H1 (cell line): Measurements from ENCODE around the gene ATCAY. TPM values are rescaled to one million over a fixed set of nuclear protein-coding genes. Genes with fewer than 3 reads are reported as not detected.
A peak's percentile ranks its signal among the peaks of the same experiment; 100 is the strongest.

ENCODE experiments used
- CTCF ChIA-PET: fragments of 300-600 bp; sonication (Branson Sonifier 250); formaldehyde crosslinking; loops from one replicate; lab custom pipeline; 2021; ENCODE audit not compliant: partially characterized antibody; lab: Charles Lee
- POLR2A ChIA-PET: fragments of 300-600 bp; sonication (Branson Sonifier 250); formaldehyde crosslinking; loops from one replicate; lab custom pipeline; 2021; ENCODE audit warnings: inconsistent platforms; ENCODE audit not compliant: partially characterized antibody; lab: Charles Lee
- DNase-seq, 2 experiments: peaks; one replicate each; pipeline versions ENCODE4 v3.0.0 to v3.0.0-alpha.2; 2010 to 2022; ENCODE audit warnings: low spot score in 2 of 2, low read depth in 1 of 2, mixed read lengths in 1 of 2
- FAIRE-seq: peaks from 2 replicates; lab custom pipeline; 2011; peaks lifted over from hg19 to GRCh38; lab: Jason Lieb, UNC
- H2AFZ ChIP-seq: 2 replicates; pipeline ENCODE4 v1.8.1; 2012; ENCODE audit warnings: low read length, inconsistent platforms
- H2AK5ac ChIP-seq: 2 replicates; pipeline ENCODE4 v1.6.1; 2013; ENCODE audit warnings: low read depth, low read length
- H2BK120ac ChIP-seq: replicated peaks from 2 replicates; pipeline ENCODE3; 2013; ENCODE audit warnings: low read depth, low read length, inconsistent platforms
- H2BK12ac ChIP-seq: 2 replicates; pipeline ENCODE4 v1.6.1; 2013; ENCODE audit warnings: low read depth, low read length
- H2BK15ac ChIP-seq: 2 replicates; pipeline ENCODE4 v1.6.1; 2013; ENCODE audit warnings: low read length
- H2BK20ac ChIP-seq: 2 replicates; pipeline ENCODE4 v1.6.1; 2013; ENCODE audit warnings: low read length
- H2BK5ac ChIP-seq: 2 replicates; pipeline ENCODE4 v1.6.1; 2013; ENCODE audit warnings: low read depth, low read length
- H3K14ac ChIP-seq: 2 replicates; pipeline ENCODE4 v1.6.1; 2013; ENCODE audit warnings: inconsistent platforms; ENCODE audit not compliant: insufficient read length
- H3K18ac ChIP-seq: 2 replicates; pipeline ENCODE4 v1.6.1; 2013; ENCODE audit warnings: low read length; ENCODE audit errors: extremely low read depth
- H3K23ac ChIP-seq: 2 replicates; pipeline ENCODE4 v1.6.1; 2013; ENCODE audit warnings: inconsistent platforms; ENCODE audit not compliant: insufficient read length
- H3K23me2 ChIP-seq: 2 replicates; pipeline ENCODE4 v1.6.1; 2013; ENCODE audit warnings: low read depth, low read length
- H3K27ac ChIP-seq: 2 replicates; pipeline ENCODE4 v1.6.1; 2011; ENCODE audit warnings: low read depth, low read length, inconsistent platforms
- H3K27me3 ChIP-seq, 4 experiments: replicated peaks in 1 of 4; 1 replicate in 1 of 4; 2 replicates in 3 of 4; pipeline versions ENCODE4 v1.6.1 to v1.8.1; 2011 to 2013; ENCODE audit warnings: low read length in 3 of 4, mild to moderate bottlenecking in 3 of 4, inconsistent platforms in 2 of 4, mixed read lengths in 2 of 4, moderate library complexity in 1 of 4; ENCODE audit not compliant: control insufficient read depth in 3 of 4, insufficient read depth in 3 of 4; ENCODE audit errors: extremely low read depth in 1 of 4
- H3K36me3 ChIP-seq, 4 experiments: 2 replicates each; pipeline versions ENCODE4 v1.6.1 to v1.8.1; 2011 to 2013; ENCODE audit warnings: mild to moderate bottlenecking in 4 of 4, low read length in 3 of 4, moderate library complexity in 2 of 4, control low read depth in 1 of 4, inconsistent platforms in 1 of 4; ENCODE audit not compliant: insufficient read depth in 4 of 4, control insufficient read depth in 2 of 4
- H3K4ac ChIP-seq: replicated peaks from 2 replicates; pipeline ENCODE3; 2013; ENCODE audit warnings: low read length, low read depth, mixed read lengths, inconsistent platforms; ENCODE audit not compliant: insufficient read length
- H3K4me1 ChIP-seq, 4 experiments: replicated peaks in 1 of 4; 1 replicate in 1 of 4; 2 replicates in 3 of 4; pipeline versions ENCODE4 v1.6.1 to v1.8.1; 2011 to 2013; ENCODE audit warnings: low read length in 3 of 4, inconsistent platforms in 2 of 4, mixed read lengths in 1 of 4; ENCODE audit not compliant: insufficient read depth in 4 of 4, control insufficient read depth in 3 of 4
- H3K4me2 ChIP-seq, 2 experiments: 2 replicates each; pipeline versions ENCODE4 v1.6.1 to v1.8.1; 2011 to 2013; ENCODE audit warnings: low read depth in 2 of 2, low read length in 2 of 2, control low read depth in 1 of 2, inconsistent platforms in 1 of 2, mild to moderate bottlenecking in 1 of 2; ENCODE audit not compliant: insufficient read depth in 1 of 2
- H3K4me3 ChIP-seq, 4 experiments: fragments of 200-600, 300-600 bp in 1 of 4; sonication (generic), shearing (Covaris generic), sonication (Bioruptor Twin) in 1 of 4; 2 replicates each; pipeline versions ENCODE4 v1.5.1 to v1.8.1; 2011 to 2016; ENCODE audit warnings: low read length in 4 of 4, low read depth in 3 of 4, control low read depth in 2 of 4, inconsistent platforms in 2 of 4, mild to moderate bottlenecking in 2 of 4, mixed read lengths in 1 of 4, moderate library complexity in 1 of 4; ENCODE audit not compliant: insufficient read depth in 2 of 4; ENCODE audit errors: extremely low read depth in 1 of 4
- H3K56ac ChIP-seq: replicated peaks from 2 replicates; pipeline ENCODE3; 2013; ENCODE audit warnings: low read depth, mild to moderate bottlenecking, mixed read lengths, low read length, inconsistent platforms; ENCODE audit not compliant: insufficient read length
- H3K79me1 ChIP-seq: 2 replicates; pipeline ENCODE4 v1.6.1; 2013; ENCODE audit warnings: low read depth, low read length, control low read depth
- H3K79me2 ChIP-seq, 2 experiments: 2 replicates each; pipeline versions ENCODE4 v1.6.1 to v1.8.1; 2012 to 2013; ENCODE audit warnings: low read length in 2 of 2, mild to moderate bottlenecking in 2 of 2, inconsistent platforms in 1 of 2; ENCODE audit not compliant: insufficient read depth in 2 of 2, control insufficient read depth in 1 of 2
- H3K9ac ChIP-seq, 4 experiments: replicated peaks in 1 of 4; 1 replicate in 1 of 4; 2 replicates in 3 of 4; pipeline versions ENCODE4 v1.6.1 to v1.8.1; 2011 to 2013; ENCODE audit warnings: low read depth in 3 of 4, low read length in 3 of 4, control low read depth in 2 of 4, mild to moderate bottlenecking in 2 of 4, moderate library complexity in 2 of 4, inconsistent platforms in 1 of 4; ENCODE audit errors: extremely low read depth in 1 of 4
- H3K9me3 ChIP-seq, 2 experiments: 2 replicates each; pipeline versions ENCODE4 v1.6.1 to v1.8.1; 2012 to 2013; ENCODE audit warnings: mild to moderate bottlenecking in 2 of 2, moderate library complexity in 2 of 2, control low read depth in 1 of 2, inconsistent platforms in 1 of 2, low read depth in 1 of 2, low read length in 1 of 2, mixed read lengths in 1 of 2; ENCODE audit not compliant: insufficient read depth in 2 of 2
- H4K20me1 ChIP-seq, 2 experiments: replicated peaks in 1 of 2; 2 replicates each; pipeline versions ENCODE3 to v1.8.1; 2011 to 2013; ENCODE audit warnings: inconsistent platforms in 2 of 2, low read length in 2 of 2, mild to moderate bottlenecking in 1 of 2; ENCODE audit not compliant: insufficient read depth in 2 of 2, control insufficient read depth in 1 of 2
- H4K5ac ChIP-seq: 2 replicates; pipeline ENCODE4 v1.6.1; 2013; ENCODE audit warnings: low read length, low read depth, mixed read lengths, inconsistent platforms; ENCODE audit not compliant: insufficient read length
- H4K8ac ChIP-seq: 2 replicates; pipeline ENCODE4 v1.8.0; 2013; ENCODE audit warnings: mild to moderate bottlenecking, moderate library complexity, low read length, inconsistent platforms; ENCODE audit not compliant: insufficient read depth; ENCODE audit errors: extremely low read depth
- H4K91ac ChIP-seq: replicated peaks from 2 replicates; pipeline ENCODE3; 2013; ENCODE audit warnings: low read length, mixed read lengths, inconsistent platforms; ENCODE audit not compliant: insufficient read length
- CREB1 ChIP-seq: IDR thresholded peaks from 2 replicates; pipeline ENCODE4 v1.6.1; 2012; ENCODE audit warnings: inconsistent platforms
- EP300 ChIP-seq, 2 experiments: IDR thresholded peaks; 1 replicate in 1 of 2; 2 replicates in 1 of 2; pipeline ENCODE4 v1.6.1; 2011 to 2012; ENCODE audit warnings: low read depth in 2 of 2, low read length in 2 of 2, mild to moderate bottlenecking in 2 of 2, borderline replicate concordance in 1 of 2, inconsistent platforms in 1 of 2, moderate library complexity in 1 of 2
- GABPA ChIP-seq: IDR thresholded peaks from 2 replicates; pipeline ENCODE4 v1.6.1; 2011; ENCODE audit warnings: mild to moderate bottlenecking, low read length, moderate library complexity, borderline replicate concordance; ENCODE audit not compliant: insufficient read depth
- GTF2F1 ChIP-seq: IDR thresholded peaks from 2 replicates; pipeline ENCODE4 v1.6.1; 2012; ENCODE audit warnings: low read depth, low read length, improper control_type of control experiment, borderline replicate concordance
- MAFK ChIP-seq: IDR thresholded peaks from 2 replicates; pipeline ENCODE4 v1.6.1; 2012; ENCODE audit warnings: low read depth, mild to moderate bottlenecking, improper control_type of control experiment, low read length
- NRF1 ChIP-seq: IDR thresholded peaks from 2 replicates; pipeline ENCODE4 v1.6.1; 2011; ENCODE audit warnings: mild to moderate bottlenecking, low read depth, low read length, improper control_type of control experiment
- PHF8 ChIP-seq: fragments of 200-600 bp; sonication (generic); conservative IDR thresholded peaks from 2 replicates; pipeline ENCODE4 v1.7.1; 2012; ENCODE audit warnings: low read depth, mild to moderate bottlenecking, inconsistent platforms, low read length, moderate library complexity
- POLR2AphosphoS5 ChIP-seq: IDR thresholded peaks from 2 replicates; pipeline ENCODE4 v1.6.1; 2011; ENCODE audit warnings: low read depth, low read length
- RBBP5 ChIP-seq: IDR thresholded peaks from 2 replicates; pipeline ENCODE4 v1.7.1; 2012; ENCODE audit warnings: low read depth, mild to moderate bottlenecking, inconsistent platforms, low read length, moderate library complexity, borderline replicate concordance
- SIRT6 ChIP-seq: IDR thresholded peaks from one replicate; pipeline ENCODE4 v1.7.1; 2012; ENCODE audit warnings: low read length, inconsistent platforms
- SIX5 ChIP-seq: IDR thresholded peaks from 2 replicates; pipeline ENCODE4 v1.6.1; 2011; ENCODE audit warnings: mild to moderate bottlenecking, low read depth, low read length
- SP4 ChIP-seq: IDR thresholded peaks from 2 replicates; pipeline ENCODE4 v1.6.1; 2012; ENCODE audit warnings: low read length, inconsistent platforms
- SRF ChIP-seq: IDR thresholded peaks from 2 replicates; pipeline ENCODE4 v1.6.1; 2011; ENCODE audit warnings: mild to moderate bottlenecking, low read depth, low read length, moderate library complexity
- SUZ12 ChIP-seq: fragments of 200-600 bp; sonication (generic); IDR thresholded peaks from 2 replicates; pipeline ENCODE4 v1.6.1; 2012; ENCODE audit warnings: mild to moderate bottlenecking, inconsistent platforms, low read length, moderate library complexity, mixed read lengths
- YY1 ChIP-seq: IDR thresholded peaks from 2 replicates; pipeline ENCODE4 v1.6.1; 2011; ENCODE audit warnings: low read depth, mild to moderate bottlenecking, low read length
- WGBS, 2 experiments: shearing (Covaris generic) in 1 of 2; methylation state at CpG; one replicate each; pipeline versions ENCODE4 v1.1.6 to v1.1.7; 2013 to 2015; ENCODE audit warnings: low lambda C conversion rate in 2 of 2, mixed read lengths in 2 of 2, inconsistent platforms in 1 of 2, low coverage in 1 of 2, missing lambda C conversion rate in 1 of 2; ENCODE audit not compliant: insufficient replicate concordance in 2 of 2, insufficient coverage in 1 of 2, insufficient read length in 1 of 2; ENCODE audit errors: extremely low coverage in 1 of 2, missing lambda C conversion rate in 1 of 2; 5-methylcytosine and 5-hydroxymethylcytosine counted together
- polyA plus RNA-seq, 7 experiments: library from polyadenylated mRNA; depleted of rRNA in 3 of 7; stranded (reverse) in 5 of 7; unstranded in 2 of 7; fragments of >200 nt in 5 of 7; fragments of 200-250 nt in 2 of 7; gene quantifications; 1 replicate in 5 of 7; 2 replicates in 1 of 7; 4 replicates in 1 of 7; pipeline versions ENCODE4 v1.2.1 to v1.2.3, GENCODE V29; 2011 to 2013; ENCODE audit warnings: missing spikeins in 2 of 7, mixed read lengths in 2 of 7
- total RNA-seq: library from RNA; stranded (reverse); fragmentation: NEBNext Ultra II Directional; extraction: Animal tissue kit (Norgen Biotek cat#: 25700); gene quantifications from 2 replicates; pipeline ENCODE4 v1.2.1, GENCODE V29; 2021

Gene ATCAY
- total and polyA plus RNA-seq, 2 of the 8 experiments (the other 6 are each of a cell fraction or from before 2014, with no cell fraction given), result 24.4 to 33.8 TPM

- H3K23me2 ChIP-seq, result peaks cover 2% of the 10 kb centered on the region; the same call in 1 of the 2 replicates
- no peak overlapping the region for H2AFZ ChIP-seq
- POLR2A ChIA-PET, result interaction anchor here (0.5 to 1.6 kb wide), 6 partner anchors 9 to 480 kb away, joined by 3 to 5 read pairs (median 4); partner anchors contain the start of gene EEF2
- H4K20me1 ChIP-seq, result peaks cover 0 to 3% of the 10 kb centered on the region in 2 experiments
- no peaks in the 10 kb centered on the region; a peak in 1 of 7 replicates for H3K27me3 ChIP-seq
- H4K5ac ChIP-seq, result no peak overlapping the region
- no peaks in the 10 kb centered on the region for H3K36me3 ChIP-seq
- H3K79me1 ChIP-seq, result no peaks in the 10 kb centered on the region
- H3K4ac ChIP-seq, result no peak overlapping the region
- H2BK15ac ChIP-seq, result no peak overlapping the region
- H4K91ac ChIP-seq, result no peak overlapping the region
- H3K23ac ChIP-seq, result no peak overlapping the region
- no peak overlapping the region for H2BK20ac ChIP-seq
- 0 out of 2 replicates have a peak overlapping the region, but pooled peaks have one; percentile 51 for H4K8ac ChIP-seq
- 85% methylated on average over 18 of the region's 19 CpGs; no CpG with 5 or more reads in 1 of the 2 experiments for WGBS, 2 experiments
- H3K4me1 ChIP-seq, result no peaks in the 10 kb centered on the region
- no peak overlapping the region for H3K9ac ChIP-seq
- no peak for DNase-seq
- CTCF ChIA-PET, result interaction anchor here (0.6 to 2.8 kb wide), 7 partner anchors 10 to 123 kb away, joined by 3 to 14 read pairs (median 3); no protein-coding TSS in a partner anchor
- no peak overlapping the region for H3K4me3 ChIP-seq
- no peak overlapping the region for H3K56ac ChIP-seq
- TF ChIP-seq PHF8, result no peak
- TF ChIP-seq SIX5, result no peak
- no peak for TF ChIP-seq CREB1
- no peak for TF ChIP-seq NRF1
- TF ChIP-seq YY1, result no peak
- no peak for TF ChIP-seq SUZ12
- TF ChIP-seq RBBP5, result no peak
- no peak for TF ChIP-seq MAFK
- TF ChIP-seq SIRT6, result no peak
- TF ChIP-seq POLR2AphosphoS5, result no peak
- no peak for TF ChIP-seq GTF2F1
- no peak for TF ChIP-seq GABPA
- no peak for TF ChIP-seq SP4
- no peak for TF ChIP-seq SRF
- TF ChIP-seq EP300 (IDR thresholded peaks at IDR 0.05; ENCODE audit: borderline replicate concordance in 1 of 2, low read depth in 2 of 2, low read length in 2 of 2), result no peak
- no peak overlapping the region for H2BK5ac ChIP-seq
- H3K18ac ChIP-seq, result no peak overlapping the region
- no peak overlapping the region for H2BK120ac ChIP-seq
- no peak overlapping the region for H3K4me2 ChIP-seq
- no peak for FAIRE-seq
- no peak overlapping the region for H3K27ac ChIP-seq
- H2BK12ac ChIP-seq, result no peak overlapping the region
- no peak overlapping the region for H2AK5ac ChIP-seq
- H3K79me2 ChIP-seq, result no peaks in the 10 kb centered on the region
- H3K14ac ChIP-seq, result no peak overlapping the region
- H3K9me3 ChIP-seq, result no peaks in the 10 kb centered on the region
Observed at GRCh38 chr19:3831601-3832000, 48.9 kb upstream of the ATCAY start.
